Dermis microvascular lymphatic vessel endothelial cell (primary cell): ENCODE measurements around the gene PPFIA3. TPM values are rescaled to one million over a fixed set of nuclear protein-coding genes. Genes with fewer than 3 reads are reported as not detected.
"Not testable (repeated sequence)": the region's sequence is repeated elsewhere in the genome, so short reads cannot be mapped to it uniquely, and the experiment has no call there.

Experiments
- DNase-seq, 2 donors: peaks; one replicate each; pipeline versions ENCODE4 v3.0.0 to v3.0.0-alpha.2; 2010; ENCODE audit warnings: low read depth in 2 of 2
- total RNA-seq: library from RNA; depleted of rRNA; stranded (reverse); fragments of >200 nt; gene quantifications from 2 replicates; pipeline ENCODE4 v1.2.1, GENCODE V29; 2014

The PPFIA3 gene
- total RNA-seq, 1 donor from 2014 or later = 4.0 TPM

GRCh38 chr19:49102303-49102702, 17.0 kb upstream of the PPFIA3 start:
- DNase-seq = no peak

- no peak for DNase-seq
These were observed 15.8 kb upstream of the PPFIA3 start for GRCh38 chr19:49103331-49104085.

GRCh38 chr19:49104229-49104864, 15.0 kb upstream of the PPFIA3 start:
- DNase-seq = no peak

GRCh38 chr19:49106648-49107135, 12.7 kb upstream of the PPFIA3 start:
- peak; percentile 51 to 60 for DNase-seq

GRCh38 chr19:49107625-49108459, 11.5 kb upstream of the PPFIA3 start:
- DNase-seq = no peak

- no peak for DNase-seq
These were observed 10.3 kb upstream of the PPFIA3 start for GRCh38 chr19:49109051-49109450.

GRCh38 chr19:49109569-49110233, 9.6 kb upstream of the PPFIA3 start:
- DNase-seq = no peak

- DNase-seq = no peak
These were observed 8.8 kb upstream of the PPFIA3 start for GRCh38 chr19:49110567-49110966.

- DNase-seq = no peak
These were observed 7.9 kb upstream of the PPFIA3 start for GRCh38 chr19:49111218-49111998.

GRCh38 chr19:49113762-49114629, 5.3 kb upstream of the PPFIA3 start, which contains the start of gene LIN7B:
LIN7B (plus strand) TSS chr19:49114370; CDS start chr19:49114405, 35 bp downstream.
- peak; percentile 28 to 75 for DNase-seq

- DNase-seq = peak in 1 of 2 donors; percentile 33
These were observed 4.5 kb upstream of the PPFIA3 start for GRCh38 chr19:49114630-49115363.

- DNase-seq = no peak
These were observed 2.8 kb upstream of the PPFIA3 start for GRCh38 chr19:49116544-49116943.

GRCh38 chr19:49117677-49118564, 1.4 kb upstream of the PPFIA3 start:
- no peak for DNase-seq

GRCh38 chr19:49118565-49119410, 556 bp upstream of the PPFIA3 start, which contains the start of gene C19orf73:
C19orf73 (minus strand) TSS chr19:49119143; CDS start chr19:49119022, 121 bp downstream.
- DNase-seq = peak; percentile 81 to 95

GRCh38 chr19:49120325-49120683, 960 bp downstream of the PPFIA3 start:
- DNase-seq = no peak

GRCh38 chr19:49120868-49121267, 1.5 kb downstream of the PPFIA3 start:
- no peak for DNase-seq

GRCh38 chr19:49121841-49122240, 2.5 kb downstream of the PPFIA3 start:
- DNase-seq = not testable (repeated sequence)
